Heart right ventricle (tissue), 16 donors: ENCODE results near the gene ZNF385B. TPM values are rescaled to one million over a fixed set of nuclear protein-coding genes. Genes with fewer than 3 reads are reported as not detected.
A peak's percentile ranks its signal among the peaks of the same experiment; 100 is the strongest.

ENCODE experiments used
- ATAC-seq, 8 donors: fragments of 200-7000 bp; cut with Tn5 transposase; one replicate each; pipeline ENCODE4 v1.9.1; 2020; ENCODE audit warnings: mild to moderate bottlenecking in 8 of 8, moderate library complexity in 8 of 8, moderate number of reproducible peaks in 1 of 8
- DNase-seq, 2 donors: peaks; one replicate each; pipeline ENCODE4 v3.0.0-alpha.2; 2020
- H3K27ac ChIP-seq, 10 donors: fragments of 200-600 bp; sonication (generic) in 2 of 10; one replicate each; pipeline versions ENCODE4 v1.5.0 to v1.8.0; 2020 to 2022; ENCODE audit warnings: mild to moderate bottlenecking in 3 of 10
- H3K27me3 ChIP-seq, 7 donors: fragments of 200-600 bp; one replicate each; pipeline ENCODE4 v1.8.0; 2021 to 2022; ENCODE audit warnings: mild to moderate bottlenecking in 2 of 7
- H3K36me3 ChIP-seq, 9 donors: fragments of 200-600 bp; sonication (generic) in 1 of 9; one replicate each; pipeline versions ENCODE4 v1.5.0 to v1.8.0; 2020 to 2022; ENCODE audit warnings: mild to moderate bottlenecking in 2 of 9
- H3K4me1 ChIP-seq, 9 donors: fragments of 200-600 bp; sonication (generic) in 1 of 9; one replicate each; pipeline versions ENCODE4 v1.5.0 to v1.8.0; 2020 to 2022; ENCODE audit warnings: mild to moderate bottlenecking in 4 of 9
- H3K4me3 ChIP-seq, 10 donors: fragments of 200-600 bp; sonication (generic) in 2 of 10; one replicate each; pipeline versions ENCODE4 v1.5.0 to v1.8.0; 2020 to 2022; ENCODE audit warnings: mild to moderate bottlenecking in 7 of 10, moderate library complexity in 2 of 10
- H3K9me3 ChIP-seq, 11 donors: fragments of 200-600 bp in 10 of 11; sonication (generic) in 2 of 11; one replicate each; pipeline versions ENCODE4 v1.5.0 to v1.8.0; 2013 to 2022; ENCODE audit warnings: mild to moderate bottlenecking in 2 of 11, control low read depth in 1 of 11, moderate library complexity in 1 of 11
- WGBS, 2 donors: extraction: QIAGEN DNeasy Blood & Tissue Kit; methylation state at CpG; one replicate each; pipeline ENCODE4 v1.1.7; 2013; ENCODE audit warnings: inconsistent platforms in 1 of 2; 5-methylcytosine and 5-hydroxymethylcytosine counted together
- intact Hi-C, 10 donors: fragments of 100-400 bp; cut with DNase I; formaldehyde crosslinking; loops; one replicate each; pipeline versions ENCODE4 v1.11.1 to v1.14.2; 2022
- polyA plus RNA-seq, 2 donors: library from polyadenylated mRNA; stranded (reverse); fragments of 200-250 nt; gene quantifications; one replicate each; pipeline ENCODE4 v1.2.3, GENCODE V29; 2013
- total RNA-seq, 10 donors: library from RNA; stranded (reverse); fragmentation: NEBNext Ultra II Directional in 3 of 10; extraction: Animal tissue kit (Norgen Biotek cat#: 25700) in 3 of 10; gene quantifications; one replicate each; pipeline versions ENCODE4 v1.2.1 to v1.2.4, GENCODE V29; 2021 to 2023
- TF ChIP-seq, protein P1 (sequence below), 9 donors: fragments of 200-600 bp; sonication (generic) in 2 of 9; IDR thresholded peaks; one replicate each; pipeline versions ENCODE4 v1.5.0 to v1.8.0; 2021 to 2022; ENCODE audit warnings: antibody characterized with exemption in 9 of 9, mild to moderate bottlenecking in 5 of 9, moderate library complexity in 1 of 9
- donor health status: Arrhythmogenic right ventricular cardiomyopathy.
- donor health status: ischemic (EF 13 %, LVEDD 7.1; RV severe dilation, severe dysfunction).
- donor health status: healthy with polysubstance abuse.
- donor health status: DM: no; HTN: yes; CAD: no.
- donor health status: DM: no; HTN: no; CAD: no.
- donor health status: ischemic (EF 25% LVEDD 6.9; RV normal size, moderate dysfunction).
- donor health status: ischemic (EF 25% LVEDD 5.7; RV mildly dilated, moderate dysfunction).
- donor health status: healthy.
- donor health status: DM: yes; HTN: yes; CAD: no.
- donor health status: Ischemic cardiomyopathy.
- donor health status: ischemic (EF 35%, LVEDD 5.7; RV mildly dilated, moderate dysfunction).
- donor health status: nonischemic (EF 11% LVEDD 7.7; RV severe dilation, severe dysfunction).
- donor health status: DM: yes; HTN: yes; CAD: no.
- donor health status: PGD.
- donor health status: ischemic (EF 29% LVEDD 5.4; RV normal size, mild dysfunction).
- donor health status: nonischemic (EF 23%, LVEDD 6.1; RV moderate dilation, normal function).

Gene ZNF385B
- total and polyA plus RNA-seq, 12 donors = 0.19 to 19.7 (median 1.7) TPM

DNA sequence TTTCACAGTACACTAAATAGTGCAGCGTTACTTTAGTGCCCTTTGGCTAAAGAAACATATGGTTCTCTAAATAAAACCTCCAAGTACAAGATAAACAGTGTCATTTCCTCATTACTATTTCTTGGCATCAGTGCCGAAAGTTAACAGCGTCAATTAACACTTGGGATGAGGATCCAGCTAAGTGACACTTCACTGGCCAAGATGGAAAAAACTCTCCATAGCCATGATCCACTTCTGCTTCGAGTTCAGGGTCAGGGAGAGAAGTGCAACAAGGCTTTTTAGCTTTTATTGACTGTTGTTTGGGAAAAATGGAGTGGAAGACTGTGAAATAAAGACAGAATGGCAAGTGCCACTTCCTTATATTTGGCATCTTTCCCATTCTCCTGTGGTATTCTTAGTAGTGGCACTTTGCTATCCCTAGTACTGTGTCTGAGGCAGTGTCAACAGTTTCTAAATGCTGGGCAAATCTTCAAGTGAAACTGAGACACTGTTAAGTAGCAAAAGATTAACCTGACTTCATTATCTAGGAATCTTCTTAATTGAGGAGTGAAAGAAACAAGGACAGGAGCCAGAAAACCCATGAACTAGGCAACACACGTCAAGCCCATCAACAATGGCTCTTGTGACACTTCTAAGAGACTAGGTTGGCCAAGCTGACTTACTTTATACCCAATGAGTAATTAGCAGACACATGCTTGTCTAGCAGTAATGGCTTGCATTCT is 374.2 kb downstream of the ZNF385B start:
- peaks cover 0 to 11% (median 0%) of the 10 kb centered on the region in 9 donors for H3K4me1 ChIP-seq
- no peak for DNase-seq
- H3K9me3 ChIP-seq = no peaks in the 10 kb centered on the region
- peak; percentile 42 to 96 (median 88) for ATAC-seq
- H3K27ac ChIP-seq = peak overlapping the region in 3 of 10 donors; percentile 18 to 64 (median 28)
- WGBS, 2 donors = 20 to 26% methylated on average over 5 of the region's 5 CpGs
- H3K27me3 ChIP-seq = no peaks in the 10 kb centered on the region
- H3K36me3 ChIP-seq = no peaks in the 10 kb centered on the region
- intact Hi-C loops = no loop called here
- no peak overlapping the region for H3K4me3 ChIP-seq
- TF ChIP-seq, protein P1, sequence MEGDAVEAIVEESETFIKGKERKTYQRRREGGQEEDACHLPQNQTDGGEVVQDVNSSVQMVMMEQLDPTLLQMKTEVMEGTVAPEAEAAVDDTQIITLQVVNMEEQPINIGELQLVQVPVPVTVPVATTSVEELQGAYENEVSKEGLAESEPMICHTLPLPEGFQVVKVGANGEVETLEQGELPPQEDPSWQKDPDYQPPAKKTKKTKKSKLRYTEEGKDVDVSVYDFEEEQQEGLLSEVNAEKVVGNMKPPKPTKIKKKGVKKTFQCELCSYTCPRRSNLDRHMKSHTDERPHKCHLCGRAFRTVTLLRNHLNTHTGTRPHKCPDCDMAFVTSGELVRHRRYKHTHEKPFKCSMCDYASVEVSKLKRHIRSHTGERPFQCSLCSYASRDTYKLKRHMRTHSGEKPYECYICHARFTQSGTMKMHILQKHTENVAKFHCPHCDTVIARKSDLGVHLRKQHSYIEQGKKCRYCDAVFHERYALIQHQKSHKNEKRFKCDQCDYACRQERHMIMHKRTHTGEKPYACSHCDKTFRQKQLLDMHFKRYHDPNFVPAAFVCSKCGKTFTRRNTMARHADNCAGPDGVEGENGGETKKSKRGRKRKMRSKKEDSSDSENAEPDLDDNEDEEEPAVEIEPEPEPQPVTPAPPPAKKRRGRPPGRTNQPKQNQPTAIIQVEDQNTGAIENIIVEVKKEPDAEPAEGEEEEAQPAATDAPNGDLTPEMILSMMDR (IDR thresholded peaks at IDR 0.05) = no peak

DNA sequence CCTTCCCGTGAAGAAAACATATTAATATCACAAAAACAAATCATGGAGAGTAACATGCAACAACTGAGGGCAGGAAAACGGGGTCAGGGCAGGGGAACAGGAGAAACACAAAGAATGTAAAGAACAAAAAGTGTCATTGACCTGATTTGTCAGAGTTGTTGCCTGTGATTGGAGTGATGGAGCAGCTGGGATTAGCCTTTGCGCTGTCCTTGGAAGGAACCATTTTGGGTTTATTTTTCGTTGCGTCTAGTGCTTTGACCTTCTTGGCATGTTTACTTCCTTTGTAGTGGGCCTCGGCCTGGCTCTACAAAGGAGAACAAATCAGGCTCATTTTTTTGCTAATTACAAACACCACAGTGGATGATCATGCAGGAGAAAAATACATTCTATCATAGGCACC is 378.3 kb downstream of the ZNF385B start:
- no peak for DNase-seq
- no peaks in the 10 kb centered on the region for H3K27me3 ChIP-seq
- 80 to 82% methylated on average over 6 of the region's 6 CpGs for WGBS, 2 donors
- no peak overlapping the region for H3K4me3 ChIP-seq
- no peak overlapping the region for H3K27ac ChIP-seq
- peaks cover 0 to 11% (median 0%) of the 10 kb centered on the region in 9 donors for H3K4me1 ChIP-seq
- no peak for ATAC-seq
- TF ChIP-seq, protein P1 (IDR thresholded peaks at IDR 0.05) = no peak
- no peaks in the 10 kb centered on the region for H3K9me3 ChIP-seq
- H3K36me3 ChIP-seq = no peaks in the 10 kb centered on the region
- intact Hi-C loops = no loop called here

- Histone ChIP-seq H3K36me3 (no peaks in the 10 kb centered on the region), H3K9me3 (no peaks in the 10 kb centered on the region), H3K27ac (no peak overlapping the region), H3K27me3 (no peaks in the 10 kb centered on the region), H3K4me1 (no peaks in the 10 kb centered on the region), H3K4me3 (no peak overlapping the region)
- DNase-seq = no peak
- ATAC-seq = no peak
- intact Hi-C loops = no loop called here
- WGBS, 2 donors = 56 to 66% methylated on average over 3 of the region's 3 CpGs
- TF ChIP-seq, protein P1 (IDR thresholded peaks at IDR 0.05) = no peak
Measured at GRCh38 chr2:179479947-179480346, 381.5 kb downstream of the ZNF385B start.

DNA sequence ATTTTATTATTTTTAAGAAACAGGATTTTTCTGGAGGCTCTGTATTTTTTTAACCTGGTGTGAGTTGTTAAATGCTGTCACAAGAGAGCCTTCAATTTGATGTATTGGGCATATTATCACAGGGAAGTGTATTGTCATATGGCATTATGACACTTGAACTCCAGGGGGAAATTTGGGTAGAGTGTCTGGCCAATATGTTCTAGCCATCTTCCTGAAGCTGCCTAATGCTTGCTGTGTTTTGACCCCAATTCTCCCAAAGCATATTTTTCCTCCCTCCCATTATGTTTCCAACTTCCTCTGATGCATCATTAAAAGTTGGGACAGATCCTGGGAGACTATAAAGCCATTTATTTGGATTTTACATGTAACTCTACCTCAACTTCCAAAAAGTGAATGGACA is 382.6 kb downstream of the ZNF385B start:
- no peaks in the 10 kb centered on the region for H3K4me1 ChIP-seq
- H3K27ac ChIP-seq = no peak overlapping the region
- no peaks in the 10 kb centered on the region for H3K36me3 ChIP-seq
- ATAC-seq (no peak), DNase-seq (no peak)
- peaks cover 0 to 2% (median 0%) of the 10 kb centered on the region in 7 donors for H3K27me3 ChIP-seq
- intact Hi-C loops = no loop called here
- H3K4me3 ChIP-seq = no peak overlapping the region
- TF ChIP-seq, protein P1 (IDR thresholded peaks at IDR 0.05) = no peak
- no peaks in the 10 kb centered on the region for H3K9me3 ChIP-seq
